GM18907 (cell line): Measurements from ENCODE around the gene ACAA2.

Experiments
- ATAC-seq: cut with Tn5 transposase; IDR thresholded peaks from one replicate; pipeline ENCODE4 v1.9.1; 2021; ENCODE audit warnings: mild to moderate bottlenecking, moderate library complexity; ENCODE audit not compliant: unreplicated experiment

The ACAA2 gene, protein sequence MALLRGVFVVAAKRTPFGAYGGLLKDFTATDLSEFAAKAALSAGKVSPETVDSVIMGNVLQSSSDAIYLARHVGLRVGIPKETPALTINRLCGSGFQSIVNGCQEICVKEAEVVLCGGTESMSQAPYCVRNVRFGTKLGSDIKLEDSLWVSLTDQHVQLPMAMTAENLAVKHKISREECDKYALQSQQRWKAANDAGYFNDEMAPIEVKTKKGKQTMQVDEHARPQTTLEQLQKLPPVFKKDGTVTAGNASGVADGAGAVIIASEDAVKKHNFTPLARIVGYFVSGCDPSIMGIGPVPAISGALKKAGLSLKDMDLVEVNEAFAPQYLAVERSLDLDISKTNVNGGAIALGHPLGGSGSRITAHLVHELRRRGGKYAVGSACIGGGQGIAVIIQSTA

GRCh38 chr18:49813319-49814146 lies at the start of gene ACAA2:
Gene ACAA2 (minus strand): TSS chr18:49813533. CDS start chr18:49813484, 49 bp downstream.
- ATAC-seq, result peak; percentile 82

DNA sequence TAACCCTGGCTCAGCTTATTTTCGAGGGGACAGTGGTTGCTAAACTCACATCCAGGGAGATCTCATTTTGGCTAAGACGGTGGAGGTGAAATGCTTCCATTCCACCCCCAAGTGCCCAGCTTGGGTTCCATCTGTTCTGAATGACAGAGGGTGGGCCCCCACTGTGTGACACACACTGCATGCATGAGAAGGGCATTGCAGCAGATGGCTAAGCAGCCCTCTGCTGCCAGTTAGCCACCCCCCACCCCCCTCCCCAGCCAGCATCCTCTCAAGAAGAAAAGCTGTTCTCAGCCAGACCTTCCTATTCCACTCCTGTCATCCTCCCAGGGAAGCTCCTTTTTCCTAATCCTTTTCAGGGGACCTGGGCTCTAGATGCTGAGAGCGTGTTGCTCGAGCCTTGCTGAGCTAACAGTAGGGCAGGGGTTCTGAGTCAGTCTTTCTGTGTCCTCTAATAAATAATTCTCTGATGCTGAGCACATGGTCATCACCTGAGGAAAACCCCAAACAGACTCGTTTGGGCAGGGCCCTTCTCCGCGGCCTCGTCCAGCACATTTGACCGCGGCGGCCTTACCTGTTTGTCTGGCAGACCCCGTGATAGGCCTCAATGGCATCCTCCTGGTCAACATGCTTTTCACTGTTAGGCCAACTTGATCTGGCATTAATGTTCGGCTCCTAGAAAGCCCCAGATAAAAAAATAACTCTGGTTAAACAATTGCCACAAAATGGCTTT lies 49.5 kb upstream of the ACAA2 start:
- no peak for ATAC-seq

DNA sequence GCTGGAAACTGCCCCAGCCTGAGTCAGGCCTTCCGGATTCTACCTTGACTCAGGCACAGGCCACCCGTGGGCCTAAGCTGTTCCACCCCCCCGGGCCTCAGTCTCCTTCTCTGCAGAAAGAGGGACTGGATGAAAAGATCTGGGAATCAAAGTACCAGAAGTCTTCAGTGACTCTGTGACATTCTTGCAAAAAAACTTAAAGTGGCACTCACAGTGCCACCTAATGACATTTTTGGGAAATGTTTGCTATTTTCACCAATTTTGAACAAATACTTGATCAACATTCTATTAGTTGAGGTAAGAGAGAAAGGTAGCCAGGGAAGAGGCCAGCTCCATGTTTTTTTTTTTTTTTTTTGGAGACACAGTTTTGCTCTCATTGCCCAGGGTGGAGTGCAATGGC lies 48.3 kb upstream of the ACAA2 start:
- no peak for ATAC-seq

GRCh38 chr18:49859725-49860124 lies 46.4 kb upstream of the ACAA2 start:
- no peak for ATAC-seq

GRCh38 chr18:49859021-49859359 lies 45.7 kb upstream of the ACAA2 start:
- ATAC-seq, result no peak

DNA sequence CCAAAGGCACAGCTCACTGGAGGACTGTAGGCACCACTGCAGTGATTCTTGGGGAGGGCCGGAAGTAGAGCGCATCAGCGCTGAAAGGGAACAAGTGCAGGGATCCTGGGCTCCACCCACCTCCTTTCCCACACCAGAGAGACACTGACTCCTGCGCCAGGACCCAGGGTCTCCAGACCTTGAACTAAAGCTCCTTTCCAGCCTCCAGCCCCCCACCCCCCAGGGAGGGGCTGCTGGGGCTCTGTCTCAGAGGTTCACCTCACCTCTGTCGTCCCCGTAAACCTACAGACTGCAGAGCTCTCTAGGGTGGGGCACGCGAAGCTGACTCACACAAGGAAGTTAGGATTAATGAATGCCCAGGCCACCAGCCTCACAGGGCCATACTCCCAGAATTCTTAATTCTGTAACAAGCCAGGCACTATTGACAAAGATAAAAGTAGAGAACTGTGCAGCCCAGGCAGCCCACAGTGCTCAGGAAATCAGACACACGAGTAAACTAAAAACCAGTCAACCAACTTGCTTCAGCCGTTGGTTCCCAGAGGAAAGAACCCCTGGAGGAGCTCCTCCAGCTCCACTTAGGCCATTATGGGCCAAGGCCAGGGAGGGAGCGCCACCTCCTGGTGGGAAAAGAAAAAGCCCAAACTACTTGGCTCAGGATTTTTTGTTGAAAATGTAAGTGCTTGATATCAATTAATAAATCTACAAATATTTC lies 45.1 kb upstream of the ACAA2 start:
- no peak for ATAC-seq

DNA sequence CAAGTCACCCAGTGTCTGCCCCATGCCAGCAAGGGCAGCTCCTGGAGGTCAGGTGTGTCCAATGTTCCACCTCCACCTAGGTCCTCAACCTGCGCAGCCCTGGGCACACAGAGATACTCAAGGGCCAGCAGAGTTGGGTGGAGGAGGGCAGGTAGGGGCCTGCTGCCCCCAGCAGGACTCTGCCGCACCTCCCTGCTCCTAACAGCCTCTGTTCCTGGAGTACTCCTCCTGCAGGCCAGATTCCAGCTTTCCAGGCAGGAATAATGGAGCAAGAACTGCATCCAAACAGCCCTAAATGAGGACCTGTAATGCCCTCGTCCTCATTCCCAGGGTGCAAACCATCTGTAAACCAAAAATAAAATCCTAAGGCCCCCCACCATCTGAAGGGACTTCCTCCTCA lies 44.4 kb upstream of the ACAA2 start:
- ATAC-seq, result no peak

DNA sequence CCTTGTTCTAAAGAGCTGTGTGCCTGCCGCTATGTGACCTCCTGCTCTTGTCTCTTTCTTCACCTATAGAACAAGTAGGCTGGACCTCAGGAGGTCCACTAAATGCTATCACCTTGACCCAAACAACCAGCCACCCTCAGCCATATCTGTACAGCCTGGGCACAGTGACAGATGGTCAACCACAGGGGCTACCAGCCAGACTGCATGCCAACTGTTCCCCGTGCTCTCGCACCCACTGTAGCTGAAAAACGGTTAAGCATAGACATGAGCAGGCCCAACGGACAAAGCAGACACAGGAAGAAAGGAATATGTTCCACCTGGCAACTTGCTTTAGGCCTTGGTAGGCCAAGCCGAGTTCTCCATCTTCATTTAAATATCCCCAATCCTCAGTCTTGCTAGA lies 43.2 kb upstream of the ACAA2 start:
- no peak for ATAC-seq

DNA sequence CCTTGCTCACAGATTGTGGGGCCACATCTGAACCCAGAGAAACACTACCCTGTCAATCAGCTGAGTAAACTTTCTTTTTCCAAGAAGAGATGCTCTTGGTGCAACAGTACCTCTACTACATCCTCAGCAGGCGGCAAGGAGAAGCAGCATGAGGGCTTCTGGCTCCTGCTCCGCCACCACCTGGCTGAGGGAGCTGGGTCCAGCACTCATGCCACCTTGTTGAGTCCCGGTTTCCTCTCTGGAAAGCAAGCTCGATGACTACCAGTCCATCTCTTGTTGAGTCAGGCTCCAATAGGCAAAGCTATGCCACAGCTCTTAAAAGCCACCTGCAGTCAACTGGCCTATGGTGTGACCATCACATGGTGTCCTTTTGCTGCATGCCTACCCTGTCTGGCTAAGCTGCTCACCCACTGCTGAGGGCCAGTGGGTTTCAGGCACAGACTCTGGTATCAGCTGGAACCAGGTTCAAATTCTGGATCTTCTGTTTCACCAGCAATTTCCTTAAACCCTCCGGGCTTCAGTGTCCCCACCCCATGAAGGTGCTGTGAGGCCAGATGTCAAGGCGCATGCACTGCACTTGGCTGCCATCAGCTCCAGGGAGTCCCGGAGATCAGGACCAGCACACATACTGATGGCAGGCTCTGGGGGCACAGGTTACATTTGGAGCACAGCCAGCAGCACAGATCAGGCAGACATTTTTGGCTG lies 42.5 kb upstream of the ACAA2 start:
- ATAC-seq, result no peak

- ATAC-seq, result no peak
Measured at GRCh38 chr18:49854681-49855080, 41.3 kb upstream of the ACAA2 start.

DNA sequence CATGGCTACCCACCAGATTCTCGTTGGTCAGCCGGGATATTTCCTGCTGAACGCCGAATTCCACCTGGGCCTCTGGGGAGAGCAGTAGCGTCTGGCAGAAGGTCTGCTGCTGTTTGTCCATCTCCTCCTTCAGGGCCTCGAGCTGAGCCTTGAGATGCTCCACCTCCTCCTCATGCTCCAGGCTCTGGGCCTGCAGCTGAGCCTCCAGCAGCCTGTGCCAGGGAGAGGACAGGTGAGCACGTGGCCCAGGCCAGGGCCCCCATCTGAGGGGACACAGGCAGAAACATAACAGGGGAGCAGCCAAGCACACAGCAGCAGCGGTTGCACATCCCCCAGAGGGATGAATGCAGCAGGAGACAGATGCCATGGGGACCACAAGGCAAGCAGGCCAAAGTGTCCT lies 40.1 kb upstream of the ACAA2 start:
- ATAC-seq, result no peak

DNA sequence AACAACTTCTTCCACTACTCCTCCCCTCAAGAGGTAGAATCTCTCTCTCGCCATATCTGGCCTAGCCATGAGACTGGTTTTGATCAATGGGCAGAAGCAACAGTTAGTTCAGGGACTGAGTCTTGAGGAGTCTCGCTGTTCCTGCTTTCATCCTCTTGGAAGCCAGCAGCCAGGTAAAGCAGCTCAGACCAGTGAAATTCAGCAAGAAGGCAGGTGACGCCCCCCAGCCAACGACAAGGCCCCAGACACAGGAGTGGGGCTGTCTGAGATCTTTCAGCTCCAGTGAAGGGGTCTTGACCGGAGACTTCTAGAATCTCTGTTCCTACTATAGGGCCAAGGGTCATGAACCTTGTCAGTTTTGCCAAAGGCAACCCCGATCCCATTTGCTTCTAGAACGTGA lies 39.7 kb upstream of the ACAA2 start:
- ATAC-seq, result no peak

DNA sequence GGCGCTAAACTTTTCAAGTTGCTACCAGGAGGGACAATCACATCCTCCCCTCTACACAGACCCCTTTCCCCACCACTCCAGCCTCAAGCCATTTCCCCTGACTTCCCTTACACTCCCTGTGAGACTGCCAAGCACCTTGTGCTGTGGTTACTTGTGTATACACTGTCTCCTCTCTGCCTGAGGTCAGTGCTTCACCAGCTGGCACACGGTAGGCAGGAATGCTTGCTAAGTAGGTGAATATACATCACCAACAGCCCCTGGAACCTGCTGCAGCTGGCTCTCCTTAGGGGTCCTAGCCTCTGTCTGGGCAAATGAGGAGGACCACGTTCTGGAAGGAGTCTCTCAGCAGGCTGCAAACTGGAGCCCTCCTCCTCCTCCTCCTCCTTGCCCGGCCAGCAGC lies 38.3 kb upstream of the ACAA2 start:
- ATAC-seq, result no peak

- no peak for ATAC-seq
Measured at GRCh38 chr18:49850636-49851035, 37.3 kb upstream of the ACAA2 start.

- no peak for ATAC-seq
Measured at GRCh38 chr18:49849331-49850217, 36.2 kb upstream of the ACAA2 start.

- no peak for ATAC-seq
Measured at GRCh38 chr18:49848115-49848514, 34.8 kb upstream of the ACAA2 start.

GRCh38 chr18:49847524-49847923 lies 34.2 kb upstream of the ACAA2 start:
- ATAC-seq, result no peak

- ATAC-seq, result no peak
Measured at GRCh38 chr18:49846718-49847470, 33.6 kb upstream of the ACAA2 start.

DNA sequence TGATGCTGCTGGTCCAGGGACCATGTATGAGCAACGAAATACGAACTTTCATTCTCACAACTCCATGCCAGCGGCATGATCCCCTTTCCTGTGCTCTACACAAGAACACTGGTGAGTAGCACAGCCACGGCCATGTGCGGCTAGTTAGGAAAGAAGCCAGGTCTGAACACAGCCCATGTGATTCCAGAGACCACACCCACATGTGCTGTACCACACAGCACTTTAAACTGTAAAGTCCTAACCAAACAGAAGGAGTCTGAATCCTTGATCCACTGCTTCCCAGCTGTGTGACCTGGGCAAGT lies 33.0 kb upstream of the ACAA2 start:
- ATAC-seq, result no peak
